CD4-positive, alpha-beta T cell (primary cell): Measurements from ENCODE around the gene ATP2B3. TPM values are rescaled to one million over a fixed set of nuclear protein-coding genes. Genes with fewer than 3 reads are reported as not detected.

ENCODE experiments used
- ATAC-seq: fragments of 200-7000 bp; cut with Tn5 transposase; one replicate; pipeline ENCODE4 v1.10.0; 2022; ENCODE audit warnings: mild to moderate bottlenecking; ENCODE audit not compliant: poor library complexity
- CTCF ChIA-PET: fragments of 350-600 bp; sonication (Branson Sonifier 250); formaldehyde crosslinking; loops from one replicate; lab custom pipeline; 2021; ENCODE audit warnings: antibody characterized with exemption, inconsistent platforms; lab: Charles Lee
- POLR2A ChIA-PET: fragments of 350-600 bp; sonication (Branson Sonifier 250); formaldehyde crosslinking; loops from one replicate; lab custom pipeline; 2021; ENCODE audit warnings: antibody characterized with exemption, inconsistent platforms; lab: Charles Lee
- DNase-seq, 14 experiments: peaks; one replicate each; pipeline ENCODE4 v3.0.0-alpha.2; 2013 to 2020; ENCODE audit warnings: mixed read lengths in 2 of 14
- H3K27ac ChIP-seq, 2 donors: one replicate each; pipeline versions ENCODE4 v1.5.1 to v1.7.0; 2013; ENCODE audit warnings: low read length in 2 of 2, low read depth in 1 of 2, mild to moderate bottlenecking in 1 of 2
- H3K27me3 ChIP-seq, 2 experiments: 1 replicate in 1 of 2; 2 replicates in 1 of 2; pipeline versions ENCODE4 v1.6.1 to v1.7.0; 2013; ENCODE audit warnings: low read length in 2 of 2, control low read depth in 1 of 2, mild to moderate bottlenecking in 1 of 2, moderate library complexity in 1 of 2; ENCODE audit not compliant: insufficient read depth in 2 of 2, control insufficient read depth in 1 of 2
- H3K36me3 ChIP-seq: one replicate; pipeline ENCODE4 v1.6.1; 2013; ENCODE audit warnings: low read length, control low read depth; ENCODE audit not compliant: insufficient read depth
- H3K4me1 ChIP-seq: one replicate; pipeline ENCODE4 v1.6.1; 2013; ENCODE audit warnings: low read length, control low read depth; ENCODE audit not compliant: insufficient read depth
- H3K4me3 ChIP-seq: one replicate; pipeline ENCODE4 v1.5.1; 2013; ENCODE audit warnings: mild to moderate bottlenecking, low read length, moderate library complexity
- H3K9me3 ChIP-seq, 2 experiments: 1 replicate in 1 of 2; 2 replicates in 1 of 2; pipeline versions ENCODE4 v1.6.1 to v1.7.0; 2013; ENCODE audit warnings: low read length in 2 of 2, mild to moderate bottlenecking in 2 of 2, control low read depth in 1 of 2, moderate library complexity in 1 of 2; ENCODE audit not compliant: control insufficient read depth in 1 of 2, insufficient read depth in 1 of 2
- H3K27ac Mint-ChIP-seq: one replicate; pipeline ENCODE4 v1.8.0; 2020; ENCODE audit warnings: mixed read lengths
- H3K27me3 Mint-ChIP-seq: one replicate; pipeline ENCODE4 v1.8.0; 2021; ENCODE audit warnings: mixed read lengths
- H3K36me3 Mint-ChIP-seq: one replicate; pipeline ENCODE4 v1.8.0; 2021; ENCODE audit warnings: low read depth, mixed read lengths
- H3K4me1 Mint-ChIP-seq: one replicate; pipeline ENCODE4 v1.8.0; 2021; ENCODE audit warnings: low read depth, mixed read lengths
- H3K4me3 Mint-ChIP-seq: one replicate; pipeline ENCODE4 v1.8.0; 2020; ENCODE audit warnings: mild to moderate bottlenecking, mixed read lengths
- H3K9me3 Mint-ChIP-seq: one replicate; pipeline ENCODE4 v1.8.0; 2020; ENCODE audit warnings: mixed read lengths
- CTCF ChIP-seq: fragments of 200-600 bp; IDR thresholded peaks from one replicate; pipeline ENCODE4 v1.8.0; 2022; ENCODE audit warnings: antibody characterized with exemption, mild to moderate bottlenecking
- intact Hi-C, 2 experiments: fragments of 100-400 bp; cut with DNase I in 1 of 2; cut with micrococcal nuclease in 1 of 2; formaldehyde crosslinking; loops; one replicate each; pipeline versions ENCODE4 v1.15.1 to v1.9.0; 2023 to 2025; cut with DNase I, micrococcal nuclease
- total RNA-seq, 174 experiments: library from RNA in 2 of 174; stranded (reverse) in 2 of 174; gene quantifications; one replicate each; pipeline ENCODE4 v1.2.3 and lab custom pipeline; 2021 to 2026

ATP2B3 gene
- total RNA-seq, 2 experiments from 2014 or later: not detected

GRCh38 chrX:153592966-153593688, 75.7 kb downstream of the ATP2B3 start:
- ChIA-PET CTCF (no interaction called here), POLR2A (no interaction called here)
- H3K9me3 Mint-ChIP-seq: no peaks in the 10 kb centered on the region
- H3K36me3 ChIP-seq: peaks cover 53% of the 10 kb centered on the region
- TF ChIP-seq CTCF: no peak
- intact Hi-C loops: no loop called here
- ATAC-seq: no peak
- H3K27ac ChIP-seq: no peak overlapping the region
- H3K27me3 ChIP-seq: no peaks in the 10 kb centered on the region
- H3K27ac Mint-ChIP-seq: no peak overlapping the region
- no peak for DNase-seq
- H3K4me3 ChIP-seq: no peak overlapping the region
- H3K4me3 Mint-ChIP-seq: no peak overlapping the region
- H3K9me3 ChIP-seq: no peaks in the 10 kb centered on the region
- H3K36me3 Mint-ChIP-seq: peaks cover 48% of the 10 kb centered on the region
- peaks cover 23% of the 10 kb centered on the region for H3K4me1 ChIP-seq
- H3K27me3 Mint-ChIP-seq: no peaks in the 10 kb centered on the region
- peaks cover 13% of the 10 kb centered on the region for H3K4me1 Mint-ChIP-seq

- peaks cover 46% of the 10 kb centered on the region for H3K36me3 ChIP-seq
- no peak overlapping the region for H3K27ac ChIP-seq
- no peak for TF ChIP-seq CTCF
- peaks cover 23% of the 10 kb centered on the region for H3K4me1 ChIP-seq
- H3K27me3 Mint-ChIP-seq: no peaks in the 10 kb centered on the region
- H3K9me3 Mint-ChIP-seq: no peaks in the 10 kb centered on the region
- H3K27ac Mint-ChIP-seq: no peak overlapping the region
- peaks cover 44% of the 10 kb centered on the region for H3K36me3 Mint-ChIP-seq
- no peaks in the 10 kb centered on the region for H3K27me3 ChIP-seq
- intact Hi-C loops: no loop called here
- ChIA-PET CTCF (no interaction called here), POLR2A (no interaction called here)
- ATAC-seq: no peak
- peaks cover 14% of the 10 kb centered on the region for H3K4me1 Mint-ChIP-seq
- no peaks in the 10 kb centered on the region for H3K9me3 ChIP-seq
- no peak for DNase-seq
- H3K4me3 Mint-ChIP-seq: no peak overlapping the region
- no peak overlapping the region for H3K4me3 ChIP-seq
Observed at GRCh38 chrX:153593811-153594500, 76.5 kb downstream of the ATP2B3 start.

- ATAC-seq (no peak), DNase-seq (no peak)
- H3K9me3 Mint-ChIP-seq: no peaks in the 10 kb centered on the region
- H3K27ac ChIP-seq: no peak overlapping the region
- H3K9me3 ChIP-seq: no peaks in the 10 kb centered on the region
- intact Hi-C loops: loop anchor here in 1 of 2 experiments (5.0 kb wide), 2 partner anchors 123 to 763 kb away; partner anchors contain the start of genes CETN2, HAUS7 and NSDHL
- ChIA-PET POLR2A (no interaction called here), CTCF (no interaction called here)
- H3K4me3 Mint-ChIP-seq: no peak overlapping the region
- no peaks in the 10 kb centered on the region for H3K27me3 Mint-ChIP-seq
- H3K4me3 ChIP-seq: no peak overlapping the region
- H3K36me3 ChIP-seq: peaks cover 41% of the 10 kb centered on the region
- H3K4me1 ChIP-seq: peaks cover 32% of the 10 kb centered on the region
- no peak for TF ChIP-seq CTCF
- no peak overlapping the region for H3K27ac Mint-ChIP-seq
- peaks cover 42% of the 10 kb centered on the region for H3K36me3 Mint-ChIP-seq
- no peaks in the 10 kb centered on the region for H3K27me3 ChIP-seq
- H3K4me1 Mint-ChIP-seq: peaks cover 21% of the 10 kb centered on the region
Observed at GRCh38 chrX:153595387-153595786, 77.9 kb downstream of the ATP2B3 start.
